PC-9 (cell line): Measurements from ENCODE around the gene MXRA8. TPM values are rescaled to one million over a fixed set of nuclear protein-coding genes. Genes with fewer than 3 reads are reported as not detected.

Source experiments
- BruUV-seq: library from RNA; stranded (reverse); fragments of 400-500 nt; replicated peaks from 2 replicates; lab custom pipeline; 2021; lab: Mats Ljungman, UMichigan
- CTCF ChIA-PET: fragments of 300-600 bp; sonication (Branson Sonifier 250); formaldehyde crosslinking; loops from one replicate; lab custom pipeline; 2022; ENCODE audit warnings: antibody characterized with exemption; lab: Charles Lee
- POLR2A ChIA-PET: fragments of 300-600 bp; sonication (Branson Sonifier 250); formaldehyde crosslinking; loops from one replicate; lab custom pipeline; 2022; ENCODE audit warnings: antibody characterized with exemption; ENCODE audit not compliant: unreplicated experiment; lab: Charles Lee
- DNase-seq, 2 experiments: peaks; one replicate each; pipeline versions ENCODE4 v3.0.0 to v3.0.0-alpha.2; 2015 to 2022; ENCODE audit warnings: mixed read lengths in 1 of 2
- H2AFZ ChIP-seq: fragments of 200-600 bp; sonication (generic); 2 replicates; pipeline ENCODE4 v1.8.1; 2017; ENCODE audit warnings: antibody characterized with exemption
- H3F3A ChIP-seq: fragments of 200-600 bp; sonication (generic); 2 replicates; pipeline ENCODE4 v1.8.1; 2017; ENCODE audit warnings: antibody characterized with exemption, mild to moderate bottlenecking, low read depth; ENCODE audit not compliant: insufficient read depth
- H3K27ac ChIP-seq: fragments of 200-600 bp; sonication (generic); 2 replicates; pipeline ENCODE4 v1.6.1; 2016; ENCODE audit warnings: mixed run types
- H3K27me3 ChIP-seq: fragments of 200-600 bp; sonication (generic); 2 replicates; pipeline ENCODE4 v1.6.1; 2016; ENCODE audit warnings: low read depth, mixed run types; ENCODE audit not compliant: insufficient read depth
- H3K36me3 ChIP-seq: fragments of 200-600 bp; sonication (generic); 2 replicates; pipeline ENCODE4 v1.6.1; 2016; ENCODE audit warnings: low read depth, mixed run types
- H3K4me1 ChIP-seq: fragments of 200-600 bp; sonication (generic); replicated peaks from 2 replicates; pipeline ENCODE4 v1.6.1; 2016; ENCODE audit warnings: mixed run types; ENCODE audit not compliant: insufficient read depth
- H3K4me2 ChIP-seq: fragments of 200-600 bp; sonication (generic); 2 replicates; pipeline ENCODE4 v1.6.1; 2017; ENCODE audit warnings: mixed run types
- H3K4me3 ChIP-seq: fragments of 200-600 bp; sonication (generic); 2 replicates; pipeline ENCODE4 v1.6.1; 2016; ENCODE audit warnings: mixed run types
- H3K79me2 ChIP-seq: fragments of 200-600 bp; sonication (generic); 2 replicates; pipeline ENCODE4 v1.6.1; 2017; ENCODE audit warnings: low read depth, mixed run types
- H3K9me2 ChIP-seq: fragments of 200-600 bp; sonication (generic); 2 replicates; pipeline ENCODE4 v1.8.1; 2017; ENCODE audit warnings: mild to moderate bottlenecking; ENCODE audit not compliant: insufficient read depth
- H3K9me3 ChIP-seq: fragments of 200-600 bp; sonication (generic); 2 replicates; pipeline ENCODE4 v1.8.1; 2016; ENCODE audit warnings: low read depth; ENCODE audit not compliant: insufficient read depth
- H4K20me1 ChIP-seq: fragments of 200-600 bp; sonication (generic); 2 replicates; pipeline ENCODE4 v1.8.1; 2017; ENCODE audit not compliant: insufficient read depth
- CTCF ChIP-seq: fragments of 200-600 bp; sonication (generic); conservative IDR thresholded peaks from 2 replicates; pipeline ENCODE4 v1.6.1; 2017; ENCODE audit warnings: mixed run types, antibody characterized with exemption, mild to moderate bottlenecking, moderate library complexity
- EZH2 ChIP-seq: fragments of 200-600 bp; sonication (generic); IDR thresholded peaks from 2 replicates; pipeline ENCODE4 v1.8.0; 2017; ENCODE audit warnings: antibody characterized with exemption, low read depth
- intact Hi-C: fragments of 100-400 bp; cut with micrococcal nuclease; formaldehyde crosslinking; loops from one replicate; pipeline ENCODE4 v1.10.0; 2022; ENCODE audit not compliant: unreplicated experiment
- total RNA-seq: library from RNA; stranded (reverse); gene quantifications from 2 replicates; pipeline ENCODE4 v1.2.3, GENCODE V29; 2021

MXRA8 gene
- total RNA-seq, 1 experiment from 2014 or later, result 0.55 TPM

GRCh38 chr1:1381294-1381693, 22.9 kb upstream of the MXRA8 start:
- Histone ChIP-seq H3K9me2 (no peaks in the 10 kb centered on the region), H4K20me1 (no peaks in the 10 kb centered on the region), H3K79me2 (peaks cover 10% of the 10 kb centered on the region; the same call in 1 of the 2 replicates), H3K4me1 (0 out of 2 replicates have a peak, but pooled peaks cover under 1% of the 10 kb centered on the region), H3K27me3 (no peaks in the 10 kb centered on the region), H2AFZ (no peak overlapping the region), H3K4me3 (no peak overlapping the region), H3F3A (peaks cover 20% of the 10 kb centered on the region; the same call in 1 of the 2 replicates), H3K36me3 (no peaks in the 10 kb centered on the region), H3K4me2 (no peak overlapping the region), H3K9me3 (no peaks in the 10 kb centered on the region), H3K27ac (no peak overlapping the region)
- CTCF ChIA-PET, result no interaction called here
- DNase-seq, result no peak
- POLR2A ChIA-PET, result no interaction called here
- no peak for TF ChIP-seq EZH2
- no peak for TF ChIP-seq CTCF
- intact Hi-C loops, result no loop called here
- BruUV-seq, result no TSS peak

- Histone ChIP-seq H3K9me2 (no peaks in the 10 kb centered on the region), H3K27me3 (no peaks in the 10 kb centered on the region), H3K79me2 (peaks cover 13% of the 10 kb centered on the region), H3F3A (peaks cover 24% of the 10 kb centered on the region; the same call in 1 of the 2 replicates), H2AFZ (no peak overlapping the region), H3K27ac (no peak overlapping the region), H3K36me3 (no peaks in the 10 kb centered on the region), H3K4me3 (no peak overlapping the region), H3K9me3 (no peaks in the 10 kb centered on the region), H3K4me1 (peaks cover 4% of the 10 kb centered on the region; the same call in 1 of the 2 replicates), H3K4me2 (no peak overlapping the region), H4K20me1 (no peaks in the 10 kb centered on the region)
- POLR2A ChIA-PET, result no interaction called here
- CTCF ChIA-PET, result no interaction called here
- no peak for DNase-seq
- TF ChIP-seq CTCF, result no peak
- no peak for TF ChIP-seq EZH2
- intact Hi-C loops, result no loop called here
- BruUV-seq, result no TSS peak
Measured at GRCh38 chr1:1380860-1381259, 22.5 kb upstream of the MXRA8 start.

- ChIA-PET CTCF (interaction anchor here (0.6 kb wide), 1 partner anchor 26 kb away, joined by 5 read pairs; no protein-coding TSS in a partner anchor), POLR2A (interaction anchor here (0.7 kb wide), 1 partner anchor 12 kb away, joined by 4 read pairs; no protein-coding TSS in a partner anchor)
- H3F3A ChIP-seq, result peaks cover 32% of the 10 kb centered on the region; the same call in 1 of the 2 replicates
- no peak overlapping the region for H3K4me2 ChIP-seq
- DNase-seq, result no peak
- no peak overlapping the region for H3K27ac ChIP-seq
- H3K79me2 ChIP-seq, result peaks cover 30% of the 10 kb centered on the region
- H3K9me3 ChIP-seq, result no peaks in the 10 kb centered on the region
- no peaks in the 10 kb centered on the region for H3K27me3 ChIP-seq
- H3K4me1 ChIP-seq, result peaks cover 16% of the 10 kb centered on the region
- TF ChIP-seq CTCF, result no peak
- no peak for TF ChIP-seq EZH2
- no peak overlapping the region for H2AFZ ChIP-seq
- no TSS peak for BruUV-seq
- H3K4me3 ChIP-seq, result no peak overlapping the region
- H4K20me1 ChIP-seq, result no peaks in the 10 kb centered on the region
- intact Hi-C loops, result loop anchor here (10.0 kb wide), 1 partner anchor 127 kb away; no protein-coding TSS in a partner anchor
- no peaks in the 10 kb centered on the region for H3K9me2 ChIP-seq
- no peaks in the 10 kb centered on the region for H3K36me3 ChIP-seq
Measured at GRCh38 chr1:1377540-1378205, 19.3 kb upstream of the MXRA8 start.
